C4-2B (cell line): Measurements from ENCODE around the gene IL6.
"Not testable (repeated sequence)": the region's sequence is repeated elsewhere in the genome, so short reads cannot be mapped to it uniquely, and the experiment has no call there.

Experiments
- ZFX ChIP-seq: fragments of 450-650 bp; IDR thresholded peaks from 2 replicates; pipeline ENCODE4 v1.6.1; 2017
- TF ChIP-seq, protein P1 (sequence below): fragments of 450-650 bp; conservative IDR thresholded peaks from 2 replicates; pipeline ENCODE4 v1.5.1; 2017; ENCODE audit warnings: mild to moderate bottlenecking

DNA sequence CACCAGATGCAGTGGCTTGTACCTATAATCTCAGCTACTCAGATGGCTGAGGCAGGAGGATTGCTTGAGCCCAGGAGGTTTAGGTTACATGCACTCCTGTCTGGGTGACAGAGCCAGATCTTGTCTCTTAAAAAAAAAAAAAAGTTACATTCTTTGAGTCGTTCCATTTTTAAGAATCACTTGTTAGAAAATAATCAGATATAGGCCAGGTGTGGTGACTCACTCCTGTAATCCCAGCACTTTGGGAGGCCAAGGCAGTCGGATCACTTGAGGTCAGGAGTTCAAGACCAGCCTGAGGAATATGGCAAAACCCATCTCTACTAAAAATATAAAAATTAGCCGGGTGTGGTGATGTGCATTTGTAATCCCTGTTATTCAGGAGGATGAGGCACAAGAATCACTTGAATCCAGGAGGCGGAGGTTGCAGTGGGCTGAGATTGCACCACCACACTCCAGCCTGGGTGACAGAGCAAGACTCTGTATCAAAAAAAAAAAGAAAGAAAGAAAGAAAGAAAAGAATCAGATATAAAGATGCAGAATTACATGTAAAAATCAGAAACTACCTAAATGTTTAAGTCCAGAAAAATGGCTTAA, 52.8 kb downstream of the IL6 start:
- TF ChIP-seq, protein P1, sequence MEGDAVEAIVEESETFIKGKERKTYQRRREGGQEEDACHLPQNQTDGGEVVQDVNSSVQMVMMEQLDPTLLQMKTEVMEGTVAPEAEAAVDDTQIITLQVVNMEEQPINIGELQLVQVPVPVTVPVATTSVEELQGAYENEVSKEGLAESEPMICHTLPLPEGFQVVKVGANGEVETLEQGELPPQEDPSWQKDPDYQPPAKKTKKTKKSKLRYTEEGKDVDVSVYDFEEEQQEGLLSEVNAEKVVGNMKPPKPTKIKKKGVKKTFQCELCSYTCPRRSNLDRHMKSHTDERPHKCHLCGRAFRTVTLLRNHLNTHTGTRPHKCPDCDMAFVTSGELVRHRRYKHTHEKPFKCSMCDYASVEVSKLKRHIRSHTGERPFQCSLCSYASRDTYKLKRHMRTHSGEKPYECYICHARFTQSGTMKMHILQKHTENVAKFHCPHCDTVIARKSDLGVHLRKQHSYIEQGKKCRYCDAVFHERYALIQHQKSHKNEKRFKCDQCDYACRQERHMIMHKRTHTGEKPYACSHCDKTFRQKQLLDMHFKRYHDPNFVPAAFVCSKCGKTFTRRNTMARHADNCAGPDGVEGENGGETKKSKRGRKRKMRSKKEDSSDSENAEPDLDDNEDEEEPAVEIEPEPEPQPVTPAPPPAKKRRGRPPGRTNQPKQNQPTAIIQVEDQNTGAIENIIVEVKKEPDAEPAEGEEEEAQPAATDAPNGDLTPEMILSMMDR, result not testable (repeated sequence)
- not testable (repeated sequence) for TF ChIP-seq ZFX
